ENCODE results near the gene RTN3.

RTN3 gene

GRCh38 chr11:63670433-63671321 lies 10.6 kb upstream of the RTN3 start:
- DNase-seq (ENCODE audit: low read depth), result peak; percentile 43
- peak; percentile 26 for TF ChIP-seq CTCF (IDR thresholded peaks at IDR 0.05; ENCODE audit: insufficient read depth, low read depth, low read length, missing control alignments)
- H3K4me3 ChIP-seq (ENCODE audit: low read length), result peak overlapping the region; percentile 84

- peak; percentile 98 for DNase-seq (ENCODE audit: low read depth)
- peak within 1 kb of the TSS; percentile 84 for H3K4me3 ChIP-seq (ENCODE audit: low read length)
- TF ChIP-seq CTCF (IDR thresholded peaks at IDR 0.05; ENCODE audit: insufficient read depth, low read depth, low read length, missing control alignments), result no peak
Observed at GRCh38 chr11:63671322-63672155, 9.8 kb upstream of the RTN3 start, which contains the start of gene ATL3. Gene ATL3 (minus strand): TSS chr11:63671376. CDS start chr11:63671335, 41 bp downstream.

- no peak for TF ChIP-seq CTCF (IDR thresholded peaks at IDR 0.05; ENCODE audit: insufficient read depth, low read depth, low read length, missing control alignments)
- H3K4me3 ChIP-seq (ENCODE audit: low read length), result no peak overlapping the region
- no peak for DNase-seq (ENCODE audit: low read depth)
Observed at GRCh38 chr11:63672156-63672463, 9.2 kb upstream of the RTN3 start.

- DNase-seq (ENCODE audit: low read depth), result no peak
- TF ChIP-seq CTCF (IDR thresholded peaks at IDR 0.05; ENCODE audit: insufficient read depth, low read depth, low read length, missing control alignments), result no peak
- no peak overlapping the region for H3K4me3 ChIP-seq (ENCODE audit: low read length)
Observed at GRCh38 chr11:63672936-63673539, 8.3 kb upstream of the RTN3 start.

- DNase-seq (ENCODE audit: low read depth), result no peak
- TF ChIP-seq CTCF (IDR thresholded peaks at IDR 0.05; ENCODE audit: insufficient read depth, low read depth, low read length, missing control alignments), result no peak
Observed at GRCh38 chr11:63673579-63673978, 7.7 kb upstream of the RTN3 start.

GRCh38 chr11:63680834-63681320 lies 423 bp upstream of the RTN3 start:
- peak overlapping the region; percentile 84 for H3K4me3 ChIP-seq (ENCODE audit: low read length)
- DNase-seq (ENCODE audit: low read depth), result peak; percentile 62
- TF ChIP-seq CTCF (IDR thresholded peaks at IDR 0.05; ENCODE audit: insufficient read depth, low read depth, low read length, missing control alignments), result no peak

More at GRCh38 chr11:63673579-63673978, 7.7 kb upstream of the RTN3 start:
- no peak overlapping the region for H3K4me3 ChIP-seq (ENCODE audit: low read length)

Measured in epithelial cell of esophagus (primary cell).